GM12892 (cell line): ENCODE measurements around the gene SELENOM.

Experiments
- POLR2A ChIP-seq: IDR thresholded peaks from 2 replicates; pipeline ENCODE4 v1.6.1; 2011; ENCODE audit warnings: low read depth, low read length, control low read depth
- POLR2AphosphoS5 ChIP-seq: IDR thresholded peaks from 2 replicates; pipeline ENCODE4 v1.6.1; 2011; ENCODE audit warnings: low read depth, low read length, control low read depth
- TAF1 ChIP-seq: IDR thresholded peaks from 2 replicates; pipeline ENCODE4 v1.6.1; 2011; ENCODE audit warnings: low read depth, mild to moderate bottlenecking, control low read depth, low read length, borderline replicate concordance

GRCh38 chr22:31134688-31135087 lies 27.3 kb upstream of the SELENOM start:
- no peak for TF ChIP-seq POLR2A
- TF ChIP-seq TAF1 = no peak
- TF ChIP-seq POLR2AphosphoS5 = no peak
